GM12878 (cell line): ENCODE results near the gene RPL35A. TPM values are rescaled to one million over a fixed set of nuclear protein-coding genes. Genes with fewer than 3 reads are reported as not detected.
A peak's percentile ranks its signal among the peaks of the same experiment; 100 is the strongest.

ENCODE experiments used
- ATAC-seq: fragments of 200-7000 bp; cut with Tn5 transposase; 3 replicates; pipeline ENCODE4 v1.9.1; 2020; ENCODE audit warnings: mild to moderate bottlenecking, moderate library complexity
- BruUV-seq: library from RNA; stranded (reverse); fragments of 400-500 nt; replicated peaks from 2 replicates; lab custom pipeline; 2021; lab: Mats Ljungman, UMichigan
- CTCF ChIA-PET: fragments of 300-600 bp; sonication (Branson Sonifier 250); formaldehyde crosslinking; extraction: SDS; loops from one replicate; lab custom pipeline; 2021; ENCODE audit warnings: inconsistent platforms; lab: Yijun Ruan, JAX
- POLR2A ChIA-PET: fragments of 350-600 bp; formaldehyde crosslinking; extraction: SDS; loops from one replicate; lab custom pipeline; 2021; ENCODE audit warnings: inconsistent platforms; lab: Charles Lee
- RAD21 ChIA-PET: fragments of 300-600 bp; sonication (Branson Sonifier 250); formaldehyde crosslinking; loops from one replicate; lab custom pipeline; 2023; ENCODE audit warnings: antibody characterized with exemption; ENCODE audit not compliant: unreplicated experiment; lab: Charles Lee
- SMC1A ChIA-PET: fragments of 300-600 bp; sonication (Branson Sonifier 250); formaldehyde crosslinking; loops from one replicate; lab custom pipeline; 2023; ENCODE audit not compliant: unreplicated experiment, uncharacterized antibody; lab: Charles Lee
- DNase-seq: peaks from one replicate; pipeline ENCODE4 v3.0.0-alpha.2; 2011; ENCODE audit warnings: low read depth, low spot score
- FAIRE-seq: peaks from 3 replicates; lab custom pipeline; 2011; peaks lifted over from hg19 to GRCh38; lab: Jason Lieb, UNC
- H2AFZ ChIP-seq: 2 replicates; pipeline ENCODE4 v1.6.0; 2011; ENCODE audit warnings: low read depth, low read length, control low read depth; ENCODE audit not compliant: control insufficient read depth
- H3K27ac ChIP-seq: 2 replicates; pipeline ENCODE4 v1.5.1; 2011; ENCODE audit warnings: control low read depth; ENCODE audit not compliant: control insufficient read depth, insufficient read depth
- H3K27me3 ChIP-seq, 2 experiments: replicated peaks in 1 of 2; 2 replicates each; pipeline versions ENCODE4 v1.6.0 to v1.6.1; 2011; ENCODE audit warnings: low read length in 1 of 2; ENCODE audit not compliant: control insufficient read depth in 2 of 2, insufficient read depth in 2 of 2
- H3K36me3 ChIP-seq, 2 experiments: 2 replicates each; pipeline ENCODE4 v1.5.1; 2011; ENCODE audit warnings: low read length in 1 of 2; ENCODE audit not compliant: control insufficient read depth in 2 of 2, insufficient read depth in 2 of 2
- H3K4me1 ChIP-seq: 2 replicates; pipeline ENCODE4 v1.6.1; 2011; ENCODE audit warnings: mild to moderate bottlenecking, low read length, moderate library complexity, mixed read lengths; ENCODE audit not compliant: control insufficient read depth, insufficient read depth
- H3K4me2 ChIP-seq: 2 replicates; pipeline ENCODE4 v1.6.0; 2011; ENCODE audit warnings: control low read depth; ENCODE audit not compliant: control insufficient read depth, insufficient read depth
- H3K4me3 ChIP-seq: fragments of 200-600 bp; sonication (generic); 2 replicates; pipeline ENCODE4 v1.5.1; 2016
- H3K79me2 ChIP-seq: 2 replicates; pipeline ENCODE4 v1.6.0; 2011; ENCODE audit warnings: low read length; ENCODE audit not compliant: control insufficient read depth, insufficient read depth
- H3K9ac ChIP-seq: 2 replicates; pipeline ENCODE4 v1.8.0; 2011; ENCODE audit warnings: low read length, control low read depth, mixed read lengths; ENCODE audit not compliant: control insufficient read depth, insufficient read depth
- H3K9me3 ChIP-seq: replicated peaks from 3 replicates; pipeline ENCODE4 v1.5.1; 2011; ENCODE audit warnings: mild to moderate bottlenecking, low read length; ENCODE audit not compliant: control insufficient read depth, insufficient read depth
- H4K20me1 ChIP-seq: 2 replicates; pipeline ENCODE4 v1.6.0; 2011; ENCODE audit not compliant: control insufficient read depth, insufficient read depth
- ATF3 ChIP-seq: IDR thresholded peaks from 2 replicates; pipeline ENCODE4 v1.6.1; 2011; ENCODE audit warnings: low read depth, mild to moderate bottlenecking, low read length, moderate library complexity, borderline replicate concordance; ENCODE audit errors: extremely low read depth
- BCL11A ChIP-seq: IDR thresholded peaks from 2 replicates; pipeline ENCODE4 v1.6.1; 2011; ENCODE audit warnings: low read depth, low read length
- CHD4 ChIP-seq: fragments of 200-600 bp; sonication (generic); IDR thresholded peaks from 2 replicates; pipeline ENCODE4 v1.6.1; 2016; ENCODE audit warnings: mild to moderate bottlenecking
- MTA3 ChIP-seq: IDR thresholded peaks from 2 replicates; pipeline ENCODE4 v1.6.1; 2012; ENCODE audit warnings: low read length, inconsistent platforms, borderline replicate concordance
- MYC ChIP-seq: IDR thresholded peaks from 2 replicates; pipeline ENCODE4 v1.6.1; 2011; ENCODE audit warnings: mild to moderate bottlenecking, low read length, moderate library complexity, inconsistent platforms; ENCODE audit not compliant: insufficient read depth, insufficient replicate concordance, insufficient read length, severe bottlenecking
- NR2F1 ChIP-seq: fragments of 450-650 bp; conservative IDR thresholded peaks from 2 replicates; pipeline ENCODE4 v1.6.1; 2017; ENCODE audit warnings: mild to moderate bottlenecking
- RUNX3 ChIP-seq: IDR thresholded peaks from 2 replicates; pipeline ENCODE4 v1.6.1; 2012; ENCODE audit warnings: low read length, inconsistent platforms
- SRF ChIP-seq, 2 experiments: IDR thresholded peaks; 2 replicates each; pipeline ENCODE4 v1.6.1; 2011; ENCODE audit warnings: low read depth in 2 of 2, low read length in 2 of 2, mild to moderate bottlenecking in 1 of 2, moderate library complexity in 1 of 2
- USF2 ChIP-seq: IDR thresholded peaks from 2 replicates; pipeline ENCODE4 v1.6.1; 2011; ENCODE audit warnings: low read depth, low read length, improper control_type of control experiment, borderline replicate concordance
- ZSCAN29 ChIP-seq: fragments of 450-650 bp; IDR thresholded peaks from 2 replicates; pipeline ENCODE4 v1.6.1; 2017; ENCODE audit warnings: mild to moderate bottlenecking, moderate library complexity
- whole genome bisulfite sequencing: methylation state at CpG from one replicate; pipeline ENCODE4 v1.1.6; 2016; ENCODE audit warnings: low lambda C conversion rate; ENCODE audit not compliant: insufficient replicate concordance, insufficient coverage; ENCODE audit errors: missing lambda C conversion rate; 5-methylcytosine and 5-hydroxymethylcytosine counted together
- in situ Hi-C: fragments of 300-500 bp; cut with MboI; formaldehyde crosslinking; loops from 9 replicates; pipeline ENCODE4 v1.14.3; 2018; ENCODE audit warnings: mixed read lengths
- intact Hi-C: fragments of 100-400 bp; cut with micrococcal nuclease; formaldehyde crosslinking; loops from one replicate; pipeline ENCODE4 v1.14.2; 2022; ENCODE audit not compliant: unreplicated experiment
- polyA plus RNA-seq, 11 experiments: library from polyadenylated mRNA; depleted of rRNA in 4 of 11; unstranded in 6 of 11; stranded (reverse) in 5 of 11; fragments of >200 nt; fragmentation: Nextera tagmentation in 4 of 11; fragmentation: Illumina TruSeq in 1 of 11; extraction: Ambion mirVana in 4 of 11; extraction: Trizol in 1 of 11; gene quantifications; 1 replicate in 1 of 11; 2 replicates in 10 of 11; pipeline versions ENCODE4 v1.2.1 to v1.2.3, GENCODE V29; 2011 to 2016; ENCODE audit warnings: inconsistent platforms in 2 of 11, missing spikeins in 2 of 11, low read depth in 1 of 11
- total RNA-seq, 4 experiments: library from RNA; depleted of rRNA in 3 of 4; stranded (reverse); fragments of >200 nt in 3 of 4; fragmentation: Illumina TruSeq in 1 of 4; extraction: Trizol in 1 of 4; gene quantifications; 2 replicates each; pipeline versions ENCODE4 v1.2.1 to v1.2.3, GENCODE V29; 2013 to 2021
- TF ChIP-seq, protein P1 (sequence below): fragments of 450-650 bp; IDR thresholded peaks from 2 replicates; pipeline ENCODE4 v1.6.1; 2016; ENCODE audit warnings: mild to moderate bottlenecking
- TF ChIP-seq, protein P2 (sequence below): fragments of 450-650 bp; IDR thresholded peaks from 2 replicates; pipeline ENCODE4 v1.6.1; 2017; ENCODE audit warnings: mild to moderate bottlenecking, low read depth, inconsistent platforms; ENCODE audit not compliant: poor library complexity, severe bottlenecking
- TF ChIP-seq, protein P3 (sequence below): IDR thresholded peaks from 2 replicates; pipeline ENCODE4 v1.6.1; 2012; ENCODE audit warnings: low read depth, low read length, improper control_type of control experiment

The RPL35A gene
- total and polyA plus RNA-seq, 10 of the 15 experiments (the other 5 are each of a cell fraction or from before 2014, with no cell fraction given), result 774 to 3,144 (median 1,843) TPM

DNA sequence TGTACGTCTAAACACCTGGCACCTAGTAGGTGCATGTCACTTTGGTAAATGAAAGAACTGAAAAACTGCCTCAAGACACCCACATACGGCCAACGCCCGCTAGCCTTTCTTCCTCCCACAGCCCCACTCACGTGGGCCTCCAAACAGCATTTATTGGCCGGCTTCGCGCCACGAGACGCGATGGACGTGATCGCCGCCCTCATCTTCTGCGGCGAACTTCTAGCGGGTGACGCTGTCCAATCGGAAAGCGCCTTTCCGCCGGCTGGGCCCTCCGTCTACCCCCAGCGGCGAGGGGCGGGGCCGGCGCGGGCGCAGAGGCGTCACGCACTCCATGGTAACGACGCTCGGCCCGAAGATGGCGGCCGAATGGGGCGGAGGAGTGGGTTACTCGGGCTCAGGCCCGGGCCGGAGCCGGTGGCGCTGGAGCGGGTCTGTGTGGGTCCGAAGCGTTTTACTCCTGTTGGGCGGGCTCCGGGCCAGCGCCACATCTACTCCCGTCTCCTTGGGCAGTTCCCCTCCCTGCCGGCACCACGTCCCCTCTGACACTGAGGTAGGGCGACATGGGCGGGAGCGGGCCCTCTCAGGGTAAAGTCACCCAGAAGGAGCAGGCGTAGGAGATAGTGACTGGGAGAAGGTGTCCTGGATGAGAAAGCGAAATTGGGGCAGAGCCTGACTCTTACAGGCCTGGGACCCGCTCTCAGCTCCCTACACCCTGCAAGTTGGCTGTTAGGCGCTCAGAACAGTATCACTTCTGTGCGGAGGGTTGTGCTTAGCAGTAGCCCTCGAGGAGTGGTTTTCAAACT lies 10.1 kb downstream of the RPL35A start, which contains the start of gene LMLN:
TSS of gene LMLN (plus strand) at position 327 of the 803 bp plus-strand sequence. CDS start at position 356, 29 bp downstream.
- intact Hi-C loops (loop anchor here (1.0 kb wide), 1 partner anchor 10 kb away; the partner anchor contains the start of gene RPL35A), in situ Hi-C loops (no loop called here)
- peak; percentile 80 for DNase-seq
- Histone ChIP-seq H3K4me1 (peaks cover 6% of the 10 kb centered on the region), H3K4me2 (peak within 1 kb of the TSS; percentile 95), H4K20me1 (no peaks in the 10 kb centered on the region; the same call in 1 of the 2 replicates), H3K79me2 (no peaks in the 10 kb centered on the region; the same call in 1 of the 2 replicates), H2AFZ (peak within 1 kb of the TSS; percentile 93), H3K4me3 (peak within 1 kb of the TSS; percentile 73), H3K36me3 (peaks cover 2 to 24% of the 10 kb centered on the region in 2 experiments), H3K9me3 (no peaks in the 10 kb centered on the region), H3K27ac (peak within 1 kb of the TSS; percentile 41; the same call in 1 of the 2 replicates), H3K9ac (peak within 1 kb of the TSS; percentile 66), H3K27me3 (no peaks in the 10 kb centered on the region)
- no TSS peak for BruUV-seq
- POLR2A ChIA-PET, result interaction anchor here (1.3 kb wide), 1 partner anchor 10 kb away, joined by 7 read pairs; the partner anchor contains the start of gene RPL35A
- SMC1A ChIA-PET, result interaction anchor here (1.7 to 2.2 kb wide), 2 partner anchors 9 to 10 kb away, joined by 6 to 9 read pairs; partner anchors contain the start of gene RPL35A
- CTCF ChIA-PET, result interaction anchor here (0.7 kb wide), 1 partner anchor 57 kb away, joined by 3 read pairs; no protein-coding TSS in a partner anchor
- RAD21 ChIA-PET, result interaction anchor here (1.0 kb wide), 1 partner anchor 10 kb away, joined by 3 read pairs; no protein-coding TSS in a partner anchor
- peak; percentile 96 for ATAC-seq
- peak; percentile 92 for FAIRE-seq
- WGBS, result under 1% methylated on average over 62 of the region's 62 CpGs
- TF ChIP-seq SRF (IDR thresholded peaks at IDR 0.05; ENCODE audit: low read depth in 2 of 2, low read length in 2 of 2) (no peak), RUNX3 (peak; percentile 64), NR2F1 (no peak), ZSCAN29 (no peak), MTA3 (no peak), ATF3 (peak; percentile 94), USF2 (peak; percentile 97), BCL11A (no peak), CHD4 (no peak), MYC (no peak)
- TF ChIP-seq, protein P1, sequence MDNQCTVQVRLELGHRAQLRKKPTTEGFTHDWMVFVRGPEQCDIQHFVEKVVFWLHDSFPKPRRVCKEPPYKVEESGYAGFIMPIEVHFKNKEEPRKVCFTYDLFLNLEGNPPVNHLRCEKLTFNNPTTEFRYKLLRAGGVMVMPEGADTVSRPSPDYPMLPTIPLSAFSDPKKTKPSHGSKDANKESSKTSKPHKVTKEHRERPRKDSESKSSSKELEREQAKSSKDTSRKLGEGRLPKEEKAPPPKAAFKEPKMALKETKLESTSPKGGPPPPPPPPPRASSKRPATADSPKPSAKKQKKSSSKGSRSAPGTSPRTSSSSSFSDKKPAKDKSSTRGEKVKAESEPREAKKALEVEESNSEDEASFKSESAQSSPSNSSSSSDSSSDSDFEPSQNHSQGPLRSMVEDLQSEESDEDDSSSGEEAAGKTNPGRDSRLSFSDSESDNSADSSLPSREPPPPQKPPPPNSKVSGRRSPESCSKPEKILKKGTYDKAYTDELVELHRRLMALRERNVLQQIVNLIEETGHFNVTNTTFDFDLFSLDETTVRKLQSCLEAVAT, result peak; percentile 58; the same call in 1 of the 2 replicates
- TF ChIP-seq, protein P2, sequence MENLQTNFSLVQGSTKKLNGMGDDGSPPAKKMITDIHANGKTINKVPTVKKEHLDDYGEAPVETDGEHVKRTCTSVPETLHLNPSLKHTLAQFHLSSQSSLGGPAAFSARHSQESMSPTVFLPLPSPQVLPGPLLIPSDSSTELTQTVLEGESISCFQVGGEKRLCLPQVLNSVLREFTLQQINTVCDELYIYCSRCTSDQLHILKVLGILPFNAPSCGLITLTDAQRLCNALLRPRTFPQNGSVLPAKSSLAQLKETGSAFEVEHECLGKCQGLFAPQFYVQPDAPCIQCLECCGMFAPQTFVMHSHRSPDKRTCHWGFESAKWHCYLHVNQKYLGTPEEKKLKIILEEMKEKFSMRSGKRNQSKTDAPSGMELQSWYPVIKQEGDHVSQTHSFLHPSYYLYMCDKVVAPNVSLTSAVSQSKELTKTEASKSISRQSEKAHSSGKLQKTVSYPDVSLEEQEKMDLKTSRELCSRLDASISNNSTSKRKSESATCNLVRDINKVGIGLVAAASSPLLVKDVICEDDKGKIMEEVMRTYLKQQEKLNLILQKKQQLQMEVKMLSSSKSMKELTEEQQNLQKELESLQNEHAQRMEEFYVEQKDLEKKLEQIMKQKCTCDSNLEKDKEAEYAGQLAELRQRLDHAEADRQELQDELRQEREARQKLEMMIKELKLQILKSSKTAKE, result no peak
- TF ChIP-seq, protein P3, sequence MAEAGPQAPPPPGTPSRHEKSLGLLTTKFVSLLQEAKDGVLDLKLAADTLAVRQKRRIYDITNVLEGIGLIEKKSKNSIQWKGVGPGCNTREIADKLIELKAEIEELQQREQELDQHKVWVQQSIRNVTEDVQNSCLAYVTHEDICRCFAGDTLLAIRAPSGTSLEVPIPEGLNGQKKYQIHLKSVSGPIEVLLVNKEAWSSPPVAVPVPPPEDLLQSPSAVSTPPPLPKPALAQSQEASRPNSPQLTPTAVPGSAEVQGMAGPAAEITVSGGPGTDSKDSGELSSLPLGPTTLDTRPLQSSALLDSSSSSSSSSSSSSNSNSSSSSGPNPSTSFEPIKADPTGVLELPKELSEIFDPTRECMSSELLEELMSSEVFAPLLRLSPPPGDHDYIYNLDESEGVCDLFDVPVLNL, result no peak
